Endothelial cell (in vitro differentiated cells): ENCODE data around the gene C1QL4. TPM values are rescaled to one million over a fixed set of nuclear protein-coding genes. Genes with fewer than 3 reads are reported as not detected.
A peak's percentile ranks its signal among the peaks of the same experiment; 100 is the strongest.

Experiments
- DNase-seq: peaks from one replicate; pipeline ENCODE4 v3.0.0; 2021; ENCODE audit warnings: low spot score
- H3K27ac Mint-ChIP-seq: one replicate; pipeline ENCODE4 v1.8.0; 2021; ENCODE audit warnings: mixed read lengths, inconsistent platforms; ENCODE audit not compliant: unreplicated experiment
- H3K27me3 Mint-ChIP-seq: one replicate; pipeline ENCODE4 v1.8.0; 2021; ENCODE audit warnings: mild to moderate bottlenecking, moderate library complexity, mixed read lengths, inconsistent platforms; ENCODE audit not compliant: unreplicated experiment
- H3K36me3 Mint-ChIP-seq: one replicate; pipeline ENCODE4 v1.8.0; 2021; ENCODE audit warnings: mild to moderate bottlenecking, low read depth, mixed read lengths, inconsistent platforms; ENCODE audit not compliant: unreplicated experiment
- H3K4me1 Mint-ChIP-seq: one replicate; pipeline ENCODE4 v1.8.0; 2021; ENCODE audit warnings: mild to moderate bottlenecking, mixed read lengths, inconsistent platforms; ENCODE audit not compliant: unreplicated experiment
- H3K4me3 Mint-ChIP-seq: one replicate; pipeline ENCODE4 v1.8.0; 2021; ENCODE audit warnings: mild to moderate bottlenecking, mixed read lengths, inconsistent platforms; ENCODE audit not compliant: unreplicated experiment
- H3K9me3 Mint-ChIP-seq: one replicate; pipeline ENCODE4 v1.8.0; 2021; ENCODE audit warnings: mixed read lengths, inconsistent platforms; ENCODE audit not compliant: unreplicated experiment
- total RNA-seq: library from RNA; stranded (reverse); fragmentation: NEBNext Ultra II Directional; extraction: Animal tissue kit (Norgen Biotek cat#: 25700); gene quantifications from one replicate; pipeline ENCODE4 v1.2.1, GENCODE V29; 2021; ENCODE audit not compliant: unreplicated experiment
- TF ChIP-seq, protein P1 (sequence below): fragments of 200-600 bp; sonication (generic); IDR thresholded peaks from one replicate; pipeline ENCODE4 v1.5.0; 2021; ENCODE audit warnings: antibody characterized with exemption; ENCODE audit not compliant: unreplicated experiment

Gene C1QL4
- total RNA-seq, 1 donor from 2014 or later, result not detected

DNA sequence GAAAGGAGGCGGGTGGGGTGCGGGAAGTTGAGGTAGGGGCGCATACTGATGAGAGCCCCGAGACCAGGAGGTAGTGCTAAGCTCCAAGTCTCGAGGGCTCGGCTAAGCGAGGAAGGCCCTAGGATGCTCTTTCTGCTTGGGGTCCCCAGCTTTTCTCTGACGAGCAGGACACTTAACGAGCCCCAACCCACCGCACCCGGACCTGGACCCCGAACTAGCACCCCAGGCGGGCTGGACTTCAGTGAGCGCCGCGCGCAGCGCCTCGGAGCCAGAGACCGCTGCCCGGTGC lies 4.7 kb upstream of the C1QL4 start:
- no peak for DNase-seq
- H3K9me3 Mint-ChIP-seq, result no peaks in the 10 kb centered on the region

DNA sequence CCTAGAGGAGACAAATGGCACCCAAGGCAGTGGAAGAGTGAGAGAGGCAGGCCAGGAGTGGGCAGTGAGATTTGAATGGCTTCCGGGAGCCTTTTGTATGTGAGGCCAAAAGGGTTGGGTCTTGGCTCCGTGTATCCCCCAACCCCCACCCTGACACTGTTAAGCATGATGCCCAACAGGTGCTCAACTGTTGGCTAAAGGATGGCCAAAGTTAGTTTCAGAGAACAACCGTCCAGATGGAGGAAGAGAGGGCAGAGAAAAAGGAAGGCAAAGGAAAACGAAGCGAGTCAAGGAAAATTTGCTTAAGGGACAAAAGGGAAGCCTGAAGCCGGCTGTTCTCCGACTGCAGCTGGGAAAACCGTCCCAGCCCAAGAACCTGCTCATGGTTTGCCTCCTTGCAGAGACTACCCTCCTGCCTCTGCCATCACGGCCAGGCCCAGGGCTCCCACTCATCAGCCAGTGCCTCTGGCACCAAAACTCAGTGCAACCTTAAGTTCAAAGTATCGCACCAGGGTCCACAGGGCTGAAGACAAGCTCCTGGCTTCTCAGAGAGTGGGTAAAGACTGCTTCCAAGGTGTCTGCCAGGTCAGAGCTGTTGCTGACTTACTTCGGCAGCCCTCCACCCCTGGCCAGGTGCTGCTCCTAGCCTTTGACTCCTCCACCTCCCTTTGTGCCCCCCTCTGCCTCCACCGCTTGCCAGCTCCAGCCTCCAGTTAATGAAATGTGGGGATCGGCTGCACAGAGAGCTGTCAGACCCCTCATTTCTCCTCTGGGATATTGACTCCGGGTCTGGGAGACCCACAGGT lies 4.2 kb upstream of the C1QL4 start:
- TF ChIP-seq, protein P1, sequence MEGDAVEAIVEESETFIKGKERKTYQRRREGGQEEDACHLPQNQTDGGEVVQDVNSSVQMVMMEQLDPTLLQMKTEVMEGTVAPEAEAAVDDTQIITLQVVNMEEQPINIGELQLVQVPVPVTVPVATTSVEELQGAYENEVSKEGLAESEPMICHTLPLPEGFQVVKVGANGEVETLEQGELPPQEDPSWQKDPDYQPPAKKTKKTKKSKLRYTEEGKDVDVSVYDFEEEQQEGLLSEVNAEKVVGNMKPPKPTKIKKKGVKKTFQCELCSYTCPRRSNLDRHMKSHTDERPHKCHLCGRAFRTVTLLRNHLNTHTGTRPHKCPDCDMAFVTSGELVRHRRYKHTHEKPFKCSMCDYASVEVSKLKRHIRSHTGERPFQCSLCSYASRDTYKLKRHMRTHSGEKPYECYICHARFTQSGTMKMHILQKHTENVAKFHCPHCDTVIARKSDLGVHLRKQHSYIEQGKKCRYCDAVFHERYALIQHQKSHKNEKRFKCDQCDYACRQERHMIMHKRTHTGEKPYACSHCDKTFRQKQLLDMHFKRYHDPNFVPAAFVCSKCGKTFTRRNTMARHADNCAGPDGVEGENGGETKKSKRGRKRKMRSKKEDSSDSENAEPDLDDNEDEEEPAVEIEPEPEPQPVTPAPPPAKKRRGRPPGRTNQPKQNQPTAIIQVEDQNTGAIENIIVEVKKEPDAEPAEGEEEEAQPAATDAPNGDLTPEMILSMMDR, result no peak
- H3K36me3 Mint-ChIP-seq, result no peaks in the 10 kb centered on the region
- H3K4me1 Mint-ChIP-seq, result peaks cover 16% of the 10 kb centered on the region
- H3K4me3 Mint-ChIP-seq, result peak overlapping the region; percentile 27
- no peak for DNase-seq
- H3K9me3 Mint-ChIP-seq, result no peaks in the 10 kb centered on the region
- H3K27me3 Mint-ChIP-seq, result peaks cover 43% of the 10 kb centered on the region
- peak overlapping the region; percentile 72 for H3K27ac Mint-ChIP-seq

More for the DNA sequence above, 4.7 kb upstream of the C1QL4 start:
- peaks cover 42% of the 10 kb centered on the region for H3K27me3 Mint-ChIP-seq
- H3K4me3 Mint-ChIP-seq, result no peak overlapping the region
- TF ChIP-seq, protein P1, result no peak
- H3K4me1 Mint-ChIP-seq, result peaks cover 16% of the 10 kb centered on the region
- no peaks in the 10 kb centered on the region for H3K36me3 Mint-ChIP-seq
- no peak overlapping the region for H3K27ac Mint-ChIP-seq

DNA sequence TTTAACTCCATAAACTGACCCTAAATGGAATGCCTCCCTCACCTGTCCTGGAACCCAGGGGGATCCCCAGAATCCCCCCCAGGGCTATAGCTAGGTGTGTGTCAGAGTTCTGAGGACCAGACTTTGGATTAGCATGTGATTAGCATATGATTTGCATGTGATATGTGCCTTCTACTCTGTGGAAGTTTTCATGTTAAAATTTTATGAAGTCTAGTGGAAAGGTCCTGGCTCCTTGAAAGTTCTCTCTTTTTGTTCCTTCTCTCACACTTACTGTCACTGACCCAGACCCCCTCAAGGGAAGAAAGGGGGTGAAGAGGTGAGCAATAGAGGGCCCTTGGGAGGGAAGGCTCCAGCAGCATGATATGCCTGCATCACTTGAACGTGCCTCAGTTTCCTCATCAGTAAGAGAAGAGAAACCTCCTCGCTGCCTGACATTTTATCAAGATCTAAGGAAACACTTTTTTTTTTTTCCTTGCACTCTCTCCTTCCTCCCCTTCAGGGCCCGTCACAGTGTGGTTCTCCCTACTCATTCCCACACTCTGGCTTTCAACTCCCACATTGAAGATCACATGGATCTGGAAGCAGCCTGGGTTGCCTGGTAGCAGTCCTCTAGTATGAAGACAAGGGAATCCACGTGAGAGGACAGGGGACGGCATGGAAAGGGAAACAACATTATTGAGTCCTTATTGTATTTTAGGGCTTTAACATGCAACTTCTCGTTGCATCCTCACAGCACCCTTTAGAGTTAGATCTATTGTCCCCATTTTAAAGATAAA lies 3.3 kb upstream of the C1QL4 start:
- DNase-seq, result no peak
- Mint-ChIP-seq H3K9me3 (no peaks in the 10 kb centered on the region), H3K36me3 (peaks cover 4% of the 10 kb centered on the region), H3K27ac (no peak overlapping the region), H3K4me3 (peak overlapping the region; percentile 27), H3K27me3 (peaks cover 44% of the 10 kb centered on the region), H3K4me1 (peaks cover 13% of the 10 kb centered on the region)
- TF ChIP-seq, protein P1, result no peak

DNA sequence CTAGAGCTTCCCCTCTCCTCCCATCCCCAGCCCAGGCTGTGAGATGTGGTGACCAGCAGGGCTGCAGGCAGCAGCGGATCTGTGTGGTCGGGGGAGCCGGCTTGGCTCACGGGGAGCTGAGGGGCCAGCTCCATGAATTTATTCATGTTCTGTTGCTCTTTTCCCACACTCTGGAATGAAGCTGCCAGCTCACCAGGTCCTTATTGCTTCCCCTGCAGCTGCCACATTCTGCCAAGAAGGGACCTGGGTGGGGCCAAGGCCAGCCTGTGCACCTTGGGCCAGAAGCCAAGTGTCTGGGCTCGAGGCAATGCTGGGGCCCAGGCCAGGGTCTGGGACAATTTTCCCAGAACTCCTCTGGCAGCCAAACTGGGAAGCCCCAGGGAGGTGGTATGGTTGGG lies 2.5 kb upstream of the C1QL4 start:
- Mint-ChIP-seq H3K4me3 (no peak overlapping the region), H3K36me3 (peaks cover 8% of the 10 kb centered on the region), H3K27me3 (peaks cover 49% of the 10 kb centered on the region), H3K27ac (no peak overlapping the region), H3K4me1 (peaks cover 13% of the 10 kb centered on the region), H3K9me3 (no peaks in the 10 kb centered on the region)
- no peak for DNase-seq
- TF ChIP-seq, protein P1, result no peak
